Measurements from ENCODE around the gene ARPC5L.

DNA sequence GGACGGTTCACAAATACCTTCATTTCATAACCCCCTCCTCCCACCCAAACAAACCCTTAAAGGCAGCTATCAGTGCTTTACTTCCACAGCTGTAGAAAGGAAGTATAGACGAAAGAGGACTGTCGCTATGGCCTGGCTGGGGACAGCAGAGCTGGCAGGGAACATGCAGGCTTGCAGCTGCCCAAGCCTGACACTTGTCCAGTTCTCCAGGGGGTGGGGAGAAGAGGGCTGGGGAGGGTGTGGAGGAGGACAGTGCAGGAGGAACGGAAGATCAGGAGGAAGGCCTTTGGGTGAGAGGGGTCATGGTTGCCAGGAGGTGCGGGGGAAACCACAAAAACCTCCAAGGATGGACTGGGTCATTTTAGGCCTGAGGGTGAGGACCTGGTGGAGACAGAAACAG lies 25.9 kb downstream of the ARPC5L start:
- TF ChIP-seq, protein P1, sequence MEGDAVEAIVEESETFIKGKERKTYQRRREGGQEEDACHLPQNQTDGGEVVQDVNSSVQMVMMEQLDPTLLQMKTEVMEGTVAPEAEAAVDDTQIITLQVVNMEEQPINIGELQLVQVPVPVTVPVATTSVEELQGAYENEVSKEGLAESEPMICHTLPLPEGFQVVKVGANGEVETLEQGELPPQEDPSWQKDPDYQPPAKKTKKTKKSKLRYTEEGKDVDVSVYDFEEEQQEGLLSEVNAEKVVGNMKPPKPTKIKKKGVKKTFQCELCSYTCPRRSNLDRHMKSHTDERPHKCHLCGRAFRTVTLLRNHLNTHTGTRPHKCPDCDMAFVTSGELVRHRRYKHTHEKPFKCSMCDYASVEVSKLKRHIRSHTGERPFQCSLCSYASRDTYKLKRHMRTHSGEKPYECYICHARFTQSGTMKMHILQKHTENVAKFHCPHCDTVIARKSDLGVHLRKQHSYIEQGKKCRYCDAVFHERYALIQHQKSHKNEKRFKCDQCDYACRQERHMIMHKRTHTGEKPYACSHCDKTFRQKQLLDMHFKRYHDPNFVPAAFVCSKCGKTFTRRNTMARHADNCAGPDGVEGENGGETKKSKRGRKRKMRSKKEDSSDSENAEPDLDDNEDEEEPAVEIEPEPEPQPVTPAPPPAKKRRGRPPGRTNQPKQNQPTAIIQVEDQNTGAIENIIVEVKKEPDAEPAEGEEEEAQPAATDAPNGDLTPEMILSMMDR (conservative IDR thresholded peaks at IDR 0.05) = no peak
- TF ChIP-seq EZH2 (IDR thresholded peaks at IDR 0.05; ENCODE audit: low read depth) = no peak

Measured in PC-9 (cell line).